ENCODE measurements around the gene EHMT1.

The EHMT1 gene

GRCh38 chr9:137642118-137642601 lies 23.4 kb downstream of the EHMT1 start:
- H3K9ac ChIP-seq (ENCODE audit: low read depth, low read length): no peak overlapping the region
- no peaks in the 10 kb centered on the region for H3K4me1 ChIP-seq (ENCODE audit: control insufficient read depth, insufficient read depth, low read length)
- no peaks in the 10 kb centered on the region for H3K27me3 ChIP-seq (ENCODE audit: control insufficient read depth, insufficient read depth, low read length)
- H3K4me3 ChIP-seq (ENCODE audit: low read depth, low read length): no peak overlapping the region
- no peaks in the 10 kb centered on the region for H3K36me3 ChIP-seq (ENCODE audit: control insufficient read depth, insufficient read depth, low read length)
- H3K9me3 ChIP-seq (ENCODE audit: control insufficient read depth, insufficient read depth, low read length): no peaks in the 10 kb centered on the region

DNA sequence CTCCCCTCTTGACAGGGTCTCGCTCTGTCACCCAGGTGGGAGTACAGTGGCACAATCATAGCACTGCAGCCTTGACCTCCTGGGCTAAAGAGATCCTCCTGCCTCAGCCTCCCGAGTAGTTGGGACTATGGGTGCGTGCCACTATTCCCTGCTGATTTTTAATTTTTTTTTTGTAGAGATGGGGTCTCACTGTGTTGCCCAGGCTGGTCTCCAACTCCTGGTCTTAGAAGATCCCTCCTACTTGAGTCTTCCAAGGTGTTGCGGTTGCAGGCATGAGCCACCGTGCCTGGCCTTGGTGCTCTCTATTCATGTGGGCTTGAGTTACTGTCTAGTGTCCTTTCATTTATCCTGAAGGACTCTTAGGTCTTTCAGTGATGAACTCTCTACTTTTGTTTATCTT lies 24.1 kb downstream of the EHMT1 start:
- Histone ChIP-seq H3K4me3 (ENCODE audit: low read depth, low read length) (no peak overlapping the region), H3K9ac (ENCODE audit: low read depth, low read length) (no peak overlapping the region), H3K9me3 (ENCODE audit: control insufficient read depth, insufficient read depth, low read length) (no peaks in the 10 kb centered on the region), H3K27me3 (ENCODE audit: control insufficient read depth, insufficient read depth, low read length) (no peaks in the 10 kb centered on the region), H3K36me3 (ENCODE audit: control insufficient read depth, insufficient read depth, low read length) (no peaks in the 10 kb centered on the region), H3K4me1 (ENCODE audit: control insufficient read depth, insufficient read depth, low read length) (no peaks in the 10 kb centered on the region)

DNA sequence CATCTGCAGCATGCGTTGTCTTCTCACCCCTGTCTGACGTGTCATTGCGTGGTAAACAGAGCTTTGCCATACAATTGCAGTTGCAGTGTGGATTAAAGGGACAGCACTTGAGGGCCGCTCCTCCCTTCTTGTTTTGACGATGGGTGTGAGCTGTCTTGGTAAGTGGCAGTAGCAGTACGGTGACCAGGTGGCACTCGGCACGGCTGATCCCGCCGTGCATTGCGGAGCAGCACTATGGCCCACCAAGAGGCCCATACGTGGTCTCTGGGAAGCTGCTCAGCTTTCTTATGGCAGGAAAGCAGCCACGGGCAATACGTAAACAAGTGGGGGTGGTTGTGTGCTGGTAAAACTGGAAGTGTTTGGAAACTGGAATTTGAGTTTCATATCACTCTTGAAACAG lies 25.1 kb downstream of the EHMT1 start:
- Histone ChIP-seq H3K9ac (ENCODE audit: low read depth, low read length) (no peak overlapping the region), H3K4me3 (ENCODE audit: low read depth, low read length) (no peak overlapping the region), H3K27me3 (ENCODE audit: control insufficient read depth, insufficient read depth, low read length) (no peaks in the 10 kb centered on the region), H3K4me1 (ENCODE audit: control insufficient read depth, insufficient read depth, low read length) (no peaks in the 10 kb centered on the region), H3K9me3 (ENCODE audit: control insufficient read depth, insufficient read depth, low read length) (no peaks in the 10 kb centered on the region), H3K36me3 (ENCODE audit: control insufficient read depth, insufficient read depth, low read length) (no peaks in the 10 kb centered on the region)

DNA sequence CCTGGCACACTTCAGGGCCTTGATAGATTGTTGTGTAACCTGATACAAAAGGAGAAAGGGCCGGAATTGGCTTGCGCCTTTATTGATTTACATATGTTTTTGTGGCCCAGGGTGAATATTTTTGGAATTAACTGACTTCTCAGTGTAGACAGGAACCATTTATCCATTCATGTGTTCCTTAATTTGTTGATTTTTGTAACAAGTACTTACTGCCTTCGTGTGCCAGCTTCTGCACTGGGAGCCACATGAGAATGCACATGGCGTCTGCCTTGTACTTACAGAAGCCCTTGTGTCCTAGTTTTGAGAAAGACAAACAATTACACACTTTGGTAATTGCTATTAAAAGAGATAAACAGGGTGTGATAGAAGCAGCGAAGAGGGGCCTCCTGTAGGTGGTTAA lies 26.4 kb downstream of the EHMT1 start:
- Histone ChIP-seq H3K9me3 (ENCODE audit: control insufficient read depth, insufficient read depth, low read length) (no peaks in the 10 kb centered on the region), H3K27me3 (ENCODE audit: control insufficient read depth, insufficient read depth, low read length) (no peaks in the 10 kb centered on the region), H3K4me3 (ENCODE audit: low read depth, low read length) (no peak overlapping the region), H3K4me1 (ENCODE audit: control insufficient read depth, insufficient read depth, low read length) (no peaks in the 10 kb centered on the region), H3K36me3 (ENCODE audit: control insufficient read depth, insufficient read depth, low read length) (no peaks in the 10 kb centered on the region), H3K9ac (ENCODE audit: low read depth, low read length) (no peak overlapping the region)

DNA sequence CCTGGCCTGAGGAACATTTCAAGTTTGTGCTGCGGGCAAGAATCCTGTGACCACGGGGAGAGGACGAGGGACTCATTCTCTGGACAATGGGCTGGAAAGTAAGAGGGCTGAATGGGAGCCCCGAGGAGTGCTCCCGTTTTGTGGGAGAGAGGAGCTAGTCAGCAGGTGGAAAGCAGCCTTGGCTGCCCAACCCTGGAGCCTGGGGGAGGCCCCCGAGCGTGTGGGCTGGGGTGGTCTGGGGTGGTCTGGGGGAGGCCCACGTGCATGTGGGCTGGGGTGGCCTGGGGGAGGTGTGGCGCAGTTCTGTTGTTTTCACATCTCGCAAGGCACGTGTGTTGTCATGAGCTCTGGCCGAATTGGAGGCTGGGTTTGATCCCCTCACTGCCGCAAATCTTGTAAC lies 27.5 kb downstream of the EHMT1 start:
- H3K9me3 ChIP-seq (ENCODE audit: control insufficient read depth, insufficient read depth, low read length): no peaks in the 10 kb centered on the region
- H3K27me3 ChIP-seq (ENCODE audit: control insufficient read depth, insufficient read depth, low read length): no peaks in the 10 kb centered on the region
- no peaks in the 10 kb centered on the region for H3K4me1 ChIP-seq (ENCODE audit: control insufficient read depth, insufficient read depth, low read length)
- no peak overlapping the region for H3K9ac ChIP-seq (ENCODE audit: low read depth, low read length)
- peaks cover 5% of the 10 kb centered on the region for H3K36me3 ChIP-seq (ENCODE audit: control insufficient read depth, insufficient read depth, low read length)
- no peak overlapping the region for H3K4me3 ChIP-seq (ENCODE audit: low read depth, low read length)

DNA sequence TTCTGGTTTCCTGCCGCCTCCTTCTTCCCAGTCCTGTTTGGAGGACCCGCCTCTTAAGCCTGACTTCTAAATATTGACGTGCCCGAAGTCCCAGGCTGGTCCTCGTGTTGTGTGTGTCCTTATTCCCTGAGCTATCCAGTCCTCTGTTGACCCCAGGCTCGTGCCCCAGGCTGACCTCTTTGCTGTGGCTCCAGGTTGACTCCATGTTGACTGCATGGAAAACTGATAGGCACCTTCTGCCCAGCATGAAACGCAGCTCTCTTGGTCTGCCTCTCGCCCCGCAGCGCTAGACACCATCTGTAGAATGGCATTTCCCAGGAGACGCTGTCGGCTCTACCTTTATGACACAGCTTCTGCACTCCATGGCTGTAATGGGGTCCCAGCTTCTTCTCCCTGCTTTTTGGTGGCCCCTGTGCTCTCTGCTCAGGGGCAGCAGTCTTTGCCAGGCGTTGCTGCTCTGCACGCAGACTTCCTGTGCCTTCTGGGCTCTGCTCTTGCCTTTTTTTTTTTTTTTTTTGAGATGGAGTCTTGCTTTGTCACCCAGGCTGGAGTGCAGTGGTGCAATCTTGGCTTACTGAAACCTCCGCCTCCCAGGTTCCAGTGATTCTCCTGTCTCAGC lies 28.4 kb downstream of the EHMT1 start:
- Histone ChIP-seq H3K36me3 (ENCODE audit: control insufficient read depth, insufficient read depth, low read length) (peaks cover 5% of the 10 kb centered on the region), H3K4me1 (ENCODE audit: control insufficient read depth, insufficient read depth, low read length) (no peaks in the 10 kb centered on the region), H3K9me3 (ENCODE audit: control insufficient read depth, insufficient read depth, low read length) (no peaks in the 10 kb centered on the region), H3K4me3 (ENCODE audit: low read depth, low read length) (no peak overlapping the region), H3K9ac (ENCODE audit: low read depth, low read length) (no peak overlapping the region), H3K27me3 (ENCODE audit: control insufficient read depth, insufficient read depth, low read length) (no peaks in the 10 kb centered on the region)

DNA sequence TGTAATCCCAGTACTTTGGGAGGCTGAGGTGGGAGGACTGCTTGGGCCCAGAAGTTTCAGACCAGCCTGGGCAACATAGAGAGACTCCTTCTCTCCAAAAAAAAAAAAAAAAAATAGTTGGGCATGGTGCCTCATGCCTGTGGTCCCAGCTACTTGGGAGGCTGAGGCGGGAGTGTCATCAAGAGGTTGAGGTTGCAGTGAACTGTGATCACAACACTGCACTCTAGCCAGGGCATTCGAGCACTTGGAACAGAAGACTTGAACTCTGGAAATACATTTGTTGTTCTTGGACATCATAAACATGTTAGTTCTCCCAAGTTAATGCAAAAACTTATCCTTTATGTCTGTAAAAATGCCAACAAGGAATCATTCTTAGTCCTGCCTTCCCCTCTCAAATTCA lies 29.6 kb downstream of the EHMT1 start:
- Histone ChIP-seq H3K4me1 (ENCODE audit: control insufficient read depth, insufficient read depth, low read length) (no peaks in the 10 kb centered on the region), H3K9ac (ENCODE audit: low read depth, low read length) (no peak overlapping the region), H3K9me3 (ENCODE audit: control insufficient read depth, insufficient read depth, low read length) (no peaks in the 10 kb centered on the region), H3K4me3 (ENCODE audit: low read depth, low read length) (no peak overlapping the region), H3K27me3 (ENCODE audit: control insufficient read depth, insufficient read depth, low read length) (no peaks in the 10 kb centered on the region), H3K36me3 (ENCODE audit: control insufficient read depth, insufficient read depth, low read length) (peaks cover 5% of the 10 kb centered on the region)

DNA sequence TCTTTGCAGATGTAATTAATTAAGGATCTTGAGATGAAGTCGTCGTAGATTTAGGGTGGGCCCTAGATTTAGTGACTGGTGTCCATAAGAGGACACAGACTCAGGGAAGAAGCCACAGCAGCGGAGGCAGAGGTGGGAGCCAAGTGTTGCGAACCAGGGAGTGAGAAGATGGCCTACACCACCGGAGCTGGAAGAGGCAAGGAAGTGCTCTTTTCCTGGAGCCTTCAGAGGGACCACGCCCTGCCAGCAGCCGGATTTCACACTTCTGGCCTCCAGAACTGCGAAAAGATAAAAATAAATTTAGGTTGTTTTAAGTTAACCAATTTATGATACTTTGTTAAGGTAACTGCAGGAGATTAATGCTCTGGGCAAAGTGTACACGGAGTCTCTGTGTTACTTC lies 30.7 kb downstream of the EHMT1 start:
- Histone ChIP-seq H3K27me3 (ENCODE audit: control insufficient read depth, insufficient read depth, low read length) (no peaks in the 10 kb centered on the region), H3K4me3 (ENCODE audit: low read depth, low read length) (no peak overlapping the region), H3K4me1 (ENCODE audit: control insufficient read depth, insufficient read depth, low read length) (no peaks in the 10 kb centered on the region), H3K36me3 (ENCODE audit: control insufficient read depth, insufficient read depth, low read length) (peaks cover 7% of the 10 kb centered on the region), H3K9me3 (ENCODE audit: control insufficient read depth, insufficient read depth, low read length) (no peaks in the 10 kb centered on the region), H3K9ac (ENCODE audit: low read depth, low read length) (no peak overlapping the region)

- Histone ChIP-seq H3K27me3 (ENCODE audit: control insufficient read depth, insufficient read depth, low read length) (no peaks in the 10 kb centered on the region), H3K9me3 (ENCODE audit: control insufficient read depth, insufficient read depth, low read length) (no peaks in the 10 kb centered on the region), H3K4me1 (ENCODE audit: control insufficient read depth, insufficient read depth, low read length) (no peaks in the 10 kb centered on the region), H3K4me3 (ENCODE audit: low read depth, low read length) (no peak overlapping the region), H3K9ac (ENCODE audit: low read depth, low read length) (no peak overlapping the region), H3K36me3 (ENCODE audit: control insufficient read depth, insufficient read depth, low read length) (peaks cover 10% of the 10 kb centered on the region)
Measured at GRCh38 chr9:137650259-137650658, 31.5 kb downstream of the EHMT1 start.

DNA sequence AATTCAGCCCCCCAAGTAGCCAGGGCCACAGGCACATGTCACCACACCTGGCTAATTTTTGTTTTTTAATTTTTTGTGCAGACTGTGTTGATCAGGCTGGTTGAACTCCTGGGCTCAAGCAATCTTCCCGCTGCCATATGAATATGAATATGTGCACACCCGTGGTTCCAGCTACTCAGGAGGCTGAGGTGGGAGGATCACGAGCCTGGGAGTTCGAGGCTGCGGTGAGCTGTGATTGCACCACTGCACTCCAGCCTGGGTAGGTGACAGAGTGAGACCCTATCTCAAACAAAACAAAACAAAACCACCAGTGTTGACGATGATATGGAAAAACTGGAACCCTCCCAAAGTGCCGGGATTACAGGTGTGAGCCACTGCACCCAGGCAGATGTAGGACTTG lies 32.0 kb downstream of the EHMT1 start:
- Histone ChIP-seq H3K9ac (ENCODE audit: low read depth, low read length) (no peak overlapping the region), H3K9me3 (ENCODE audit: control insufficient read depth, insufficient read depth, low read length) (no peaks in the 10 kb centered on the region), H3K4me1 (ENCODE audit: control insufficient read depth, insufficient read depth, low read length) (no peaks in the 10 kb centered on the region), H3K27me3 (ENCODE audit: control insufficient read depth, insufficient read depth, low read length) (no peaks in the 10 kb centered on the region), H3K36me3 (ENCODE audit: control insufficient read depth, insufficient read depth, low read length) (peaks cover 10% of the 10 kb centered on the region), H3K4me3 (ENCODE audit: low read depth, low read length) (no peak overlapping the region)

DNA sequence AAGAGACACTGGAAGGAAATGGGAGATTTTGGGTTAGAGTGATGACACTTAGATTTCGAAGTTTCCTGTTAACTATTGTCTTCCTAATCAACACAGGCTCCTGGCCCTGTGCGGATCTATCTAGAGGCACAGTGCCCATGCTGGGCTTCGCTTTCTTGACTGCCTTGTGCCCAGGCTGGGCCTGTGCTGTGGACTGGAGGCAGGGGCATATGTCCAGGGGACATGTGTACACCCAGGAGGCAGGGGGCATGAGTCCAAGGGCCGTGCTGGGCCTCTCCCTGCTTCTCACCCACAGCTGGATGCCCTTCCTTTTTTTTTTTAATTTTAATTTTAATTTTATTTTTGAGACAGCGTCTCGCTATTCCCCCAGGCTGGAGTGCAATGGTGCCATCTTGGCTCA lies 37.6 kb downstream of the EHMT1 start:
- Histone ChIP-seq H3K4me3 (ENCODE audit: low read depth, low read length) (no peak overlapping the region), H3K4me1 (ENCODE audit: control insufficient read depth, insufficient read depth, low read length) (no peaks in the 10 kb centered on the region), H3K9ac (ENCODE audit: low read depth, low read length) (no peak overlapping the region), H3K36me3 (ENCODE audit: control insufficient read depth, insufficient read depth, low read length) (peaks cover 5% of the 10 kb centered on the region), H3K9me3 (ENCODE audit: control insufficient read depth, insufficient read depth, low read length) (no peaks in the 10 kb centered on the region), H3K27me3 (ENCODE audit: control insufficient read depth, insufficient read depth, low read length) (no peaks in the 10 kb centered on the region)

- H3K36me3 ChIP-seq (ENCODE audit: control insufficient read depth, insufficient read depth, low read length): peaks cover 5% of the 10 kb centered on the region
- no peaks in the 10 kb centered on the region for H3K9me3 ChIP-seq (ENCODE audit: control insufficient read depth, insufficient read depth, low read length)
- no peak overlapping the region for H3K4me3 ChIP-seq (ENCODE audit: low read depth, low read length)
- no peak overlapping the region for H3K9ac ChIP-seq (ENCODE audit: low read depth, low read length)
- H3K27me3 ChIP-seq (ENCODE audit: control insufficient read depth, insufficient read depth, low read length): no peaks in the 10 kb centered on the region
- no peaks in the 10 kb centered on the region for H3K4me1 ChIP-seq (ENCODE audit: control insufficient read depth, insufficient read depth, low read length)
Measured at GRCh38 chr9:137657606-137658005, 38.8 kb downstream of the EHMT1 start.

Data from iPS-15b (cell line).